ENCODE results near the gene CLCN1. TPM values are rescaled to one million over a fixed set of nuclear protein-coding genes. Genes with fewer than 3 reads are reported as not detected.

Gene CLCN1
- total and polyA plus RNA-seq, 10 of the 15 experiments (the other 5 are each of a cell fraction or from before 2014, with no cell fraction given) = 0.30 TPM; not detected in 9

DNA sequence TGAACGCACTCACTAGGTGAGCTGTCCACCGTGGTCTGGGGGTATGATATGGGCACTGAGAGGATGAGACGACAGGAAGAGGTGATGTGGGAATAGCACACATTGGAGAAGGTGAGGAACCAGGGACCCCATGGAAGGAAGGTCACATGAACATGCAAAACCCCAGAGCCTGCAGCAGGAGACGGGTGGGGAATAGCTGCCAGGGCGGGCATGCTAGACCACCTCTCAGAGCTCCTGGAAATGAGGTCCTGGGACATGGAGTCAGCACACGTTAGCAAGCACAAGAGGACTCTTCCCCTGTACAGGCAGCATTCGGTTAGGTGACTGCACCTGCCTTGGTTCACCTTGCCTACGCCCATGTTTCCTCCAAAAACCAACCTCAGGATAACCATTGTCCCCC lies 38.5 kb downstream of the CLCN1 start (continued):
- TF ChIP-seq MTA3 (IDR thresholded peaks at IDR 0.05; ENCODE audit: borderline replicate concordance, low read length) = no peak

DNA sequence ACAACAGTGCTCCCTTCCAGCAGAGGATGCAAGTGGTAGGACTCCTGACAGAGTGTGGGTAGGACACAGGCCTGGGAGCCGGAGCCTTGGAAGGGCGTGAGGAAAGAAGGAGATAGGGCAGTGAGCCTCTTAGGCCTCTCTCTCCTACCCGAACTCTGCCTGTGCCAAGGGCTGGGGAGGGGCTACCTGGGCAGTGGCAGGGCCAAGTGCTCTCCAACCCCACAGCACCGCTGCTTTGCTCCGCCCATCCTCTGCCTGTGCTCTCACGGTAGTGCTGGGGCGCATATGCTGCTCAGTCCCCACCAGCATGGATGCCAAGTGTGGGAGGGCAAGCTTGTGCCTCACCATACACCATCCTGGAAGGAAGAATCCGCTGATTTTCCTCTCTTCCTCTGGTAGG lies 39.1 kb downstream of the CLCN1 start:
- no peak overlapping the region for H3K4me2 ChIP-seq (ENCODE audit: control insufficient read depth, insufficient read depth)
- H3K9me3 ChIP-seq (replicated peaks; ENCODE audit: control insufficient read depth, insufficient read depth, low read length) = no peaks in the 10 kb centered on the region
- WGBS (ENCODE audit: insufficient coverage, insufficient replicate concordance, low lambda C conversion rate, missing lambda C conversion rate) = 45% methylated on average over 8 of the region's 8 CpGs
- no peak overlapping the region for H3K9ac ChIP-seq (ENCODE audit: control insufficient read depth, insufficient read depth, low read length)
- DNase-seq (ENCODE audit: low read depth, low spot score) = no peak
- no peak for FAIRE-seq
- H3K27ac ChIP-seq (ENCODE audit: control insufficient read depth, insufficient read depth) = no peak overlapping the region
- H2AFZ ChIP-seq (ENCODE audit: control insufficient read depth, low read depth, low read length) = no peak overlapping the region
- H3K36me3 ChIP-seq (ENCODE audit: control insufficient read depth in 2 of 2, insufficient read depth in 2 of 2, low read length in 1 of 2) = no peaks in the 10 kb centered on the region
- no peak for ATAC-seq
- POLR2A ChIA-PET = no interaction called here
- H3K4me3 ChIP-seq = no peak overlapping the region
- no peaks in the 10 kb centered on the region for H3K4me1 ChIP-seq (ENCODE audit: control insufficient read depth, insufficient read depth, low read length)
- peaks cover 2 to 3% of the 10 kb centered on the region in 2 experiments; a peak in 3 of 4 replicates for H3K27me3 ChIP-seq (replicated peaks in 1 of 2; ENCODE audit: control insufficient read depth in 2 of 2, insufficient read depth in 2 of 2, low read length in 1 of 2)
- no peaks in the 10 kb centered on the region for H4K20me1 ChIP-seq (ENCODE audit: control insufficient read depth, insufficient read depth)
- RAD21 ChIA-PET (ENCODE audit: unreplicated experiment) = no interaction called here
- no peaks in the 10 kb centered on the region for H3K79me2 ChIP-seq (ENCODE audit: control insufficient read depth, insufficient read depth, low read length)
- in situ Hi-C loops (cut with MboI) = no loop called here
- BruUV-seq (replicated peaks) = no TSS peak
- SMC1A ChIA-PET (ENCODE audit: uncharacterized antibody, unreplicated experiment) = interaction anchor here (1.3 kb wide), 1 partner anchor 115 kb away, joined by 4 read pairs; no protein-coding TSS in a partner anchor
- CTCF ChIA-PET = no interaction called here
- intact Hi-C loops (cut with micrococcal nuclease; ENCODE audit: unreplicated experiment) = no loop called here
- TF ChIP-seq, protein P1, sequence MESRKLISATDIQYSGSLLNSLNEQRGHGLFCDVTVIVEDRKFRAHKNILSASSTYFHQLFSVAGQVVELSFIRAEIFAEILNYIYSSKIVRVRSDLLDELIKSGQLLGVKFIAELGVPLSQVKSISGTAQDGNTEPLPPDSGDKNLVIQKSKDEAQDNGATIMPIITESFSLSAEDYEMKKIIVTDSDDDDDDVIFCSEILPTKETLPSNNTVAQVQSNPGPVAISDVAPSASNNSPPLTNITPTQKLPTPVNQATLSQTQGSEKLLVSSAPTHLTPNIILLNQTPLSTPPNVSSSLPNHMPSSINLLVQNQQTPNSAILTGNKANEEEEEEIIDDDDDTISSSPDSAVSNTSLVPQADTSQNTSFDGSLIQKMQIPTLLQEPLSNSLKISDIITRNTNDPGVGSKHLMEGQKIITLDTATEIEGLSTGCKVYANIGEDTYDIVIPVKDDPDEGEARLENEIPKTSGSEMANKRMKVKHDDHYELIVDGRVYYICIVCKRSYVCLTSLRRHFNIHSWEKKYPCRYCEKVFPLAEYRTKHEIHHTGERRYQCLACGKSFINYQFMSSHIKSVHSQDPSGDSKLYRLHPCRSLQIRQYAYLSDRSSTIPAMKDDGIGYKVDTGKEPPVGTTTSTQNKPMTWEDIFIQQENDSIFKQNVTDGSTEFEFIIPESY (IDR thresholded peaks at IDR 0.05) = no peak
- TF ChIP-seq SPI1 (IDR thresholded peaks at IDR 0.05; ENCODE audit: borderline replicate concordance, insufficient read depth, low read depth, low read length) (no peak), SMAD1 (IDR thresholded peaks at IDR 0.05; ENCODE audit: low read depth, partially characterized antibody) (no peak), CREB1 (IDR thresholded peaks at IDR 0.05; ENCODE audit: low read depth) (no peak), FOXM1 (IDR thresholded peaks at IDR 0.05; ENCODE audit: low read depth, low read length) (no peak), BCL11A (IDR thresholded peaks at IDR 0.05; ENCODE audit: low read depth, low read length) (no peak), NR2C2 (IDR thresholded peaks at IDR 0.05; ENCODE audit: borderline replicate concordance, control insufficient read depth, insufficient read length, low read depth) (no peak), BACH1 (IDR thresholded peaks at IDR 0.05; ENCODE audit: borderline replicate concordance) (no peak), SIX5 (IDR thresholded peaks at IDR 0.05; ENCODE audit: low read depth, low read length, severe bottlenecking) (no peak), SIN3A (IDR thresholded peaks at IDR 0.05; ENCODE audit: low read depth, low read length) (no peak), ZNF274 (IDR thresholded peaks at IDR 0.05; ENCODE audit: insufficient read depth, insufficient read length) (no peak), SMC3 (IDR thresholded peaks at IDR 0.05; ENCODE audit: borderline replicate concordance, low read length) (no peak), MXI1 (IDR thresholded peaks at IDR 0.05; ENCODE audit: low read depth, low read length) (no peak), KAT2A (conservative IDR thresholded peaks at IDR 0.05; ENCODE audit: control insufficient read depth, low read depth, low read length) (no peak), WRNIP1 (IDR thresholded peaks at IDR 0.05; ENCODE audit: borderline replicate concordance, low read depth, low read length) (no peak), POLR2A (IDR thresholded peaks at IDR 0.05; ENCODE audit: low read depth, low read length) (no peak), EGR1 (IDR thresholded peaks at IDR 0.05; ENCODE audit: borderline replicate concordance in 1 of 2, low read depth in 2 of 2, low read length in 2 of 2) (no peak), NFXL1 (IDR thresholded peaks at IDR 0.05; ENCODE audit: borderline replicate concordance) (no peak)
- TF ChIP-seq, protein P2, sequence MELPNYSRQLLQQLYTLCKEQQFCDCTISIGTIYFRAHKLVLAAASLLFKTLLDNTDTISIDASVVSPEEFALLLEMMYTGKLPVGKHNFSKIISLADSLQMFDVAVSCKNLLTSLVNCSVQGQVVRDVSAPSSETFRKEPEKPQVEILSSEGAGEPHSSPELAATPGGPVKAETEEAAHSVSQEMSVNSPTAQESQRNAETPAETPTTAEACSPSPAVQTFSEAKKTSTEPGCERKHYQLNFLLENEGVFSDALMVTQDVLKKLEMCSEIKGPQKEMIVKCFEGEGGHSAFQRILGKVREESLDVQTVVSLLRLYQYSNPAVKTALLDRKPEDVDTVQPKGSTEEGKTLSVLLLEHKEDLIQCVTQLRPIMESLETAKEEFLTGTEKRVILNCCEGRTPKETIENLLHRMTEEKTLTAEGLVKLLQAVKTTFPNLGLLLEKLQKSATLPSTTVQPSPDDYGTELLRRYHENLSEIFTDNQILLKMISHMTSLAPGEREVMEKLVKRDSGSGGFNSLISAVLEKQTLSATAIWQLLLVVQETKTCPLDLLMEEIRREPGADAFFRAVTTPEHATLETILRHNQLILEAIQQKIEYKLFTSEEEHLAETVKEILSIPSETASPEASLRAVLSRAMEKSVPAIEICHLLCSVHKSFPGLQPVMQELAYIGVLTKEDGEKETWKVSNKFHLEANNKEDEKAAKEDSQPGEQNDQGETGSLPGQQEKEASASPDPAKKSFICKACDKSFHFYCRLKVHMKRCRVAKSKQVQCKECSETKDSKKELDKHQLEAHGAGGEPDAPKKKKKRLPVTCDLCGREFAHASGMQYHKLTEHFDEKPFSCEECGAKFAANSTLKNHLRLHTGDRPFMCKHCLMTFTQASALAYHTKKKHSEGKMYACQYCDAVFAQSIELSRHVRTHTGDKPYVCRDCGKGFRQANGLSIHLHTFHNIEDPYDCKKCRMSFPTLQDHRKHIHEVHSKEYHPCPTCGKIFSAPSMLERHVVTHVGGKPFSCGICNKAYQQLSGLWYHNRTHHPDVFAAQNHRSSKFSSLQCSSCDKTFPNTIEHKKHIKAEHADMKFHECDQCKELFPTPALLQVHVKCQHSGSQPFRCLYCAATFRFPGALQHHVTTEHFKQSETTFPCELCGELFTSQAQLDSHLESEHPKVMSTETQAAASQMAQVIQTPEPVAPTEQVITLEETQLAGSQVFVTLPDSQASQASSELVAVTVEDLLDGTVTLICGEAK (IDR thresholded peaks at IDR 0.05; ENCODE audit: borderline replicate concordance) = no peak
